Measurements from ENCODE around the gene IGSF9B. TPM values are rescaled to one million over a fixed set of nuclear protein-coding genes. Genes with fewer than 3 reads are reported as not detected.

The IGSF9B gene
- total RNA-seq, 2 donors from 2014 or later: 10.2 to 35.3 TPM

DNA sequence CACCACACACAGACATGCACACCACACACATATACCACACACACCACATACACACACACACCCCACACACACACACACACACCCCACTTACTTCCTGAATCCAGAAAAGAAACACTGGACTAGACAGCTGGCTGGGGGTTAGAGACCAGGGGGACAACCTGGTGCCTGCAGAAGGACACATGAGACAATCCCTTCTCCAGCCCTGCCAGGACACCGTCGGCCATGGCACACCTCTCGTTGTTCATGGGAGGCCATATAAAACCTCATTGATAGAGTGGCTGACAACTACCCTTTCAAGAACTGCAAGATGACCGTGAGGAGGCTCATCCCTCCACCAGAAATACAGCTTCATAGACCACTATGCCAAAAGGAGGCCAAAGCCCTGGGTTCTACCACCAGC, 54.3 kb downstream of the IGSF9B start:
- Histone ChIP-seq H3K27me3 (replicated peaks; ENCODE audit: insufficient read depth) (no peaks in the 10 kb centered on the region), H3K27ac (no peak overlapping the region), H3K4me1 (replicated peaks) (no peaks in the 10 kb centered on the region), H3K36me3 (no peaks in the 10 kb centered on the region), H3K4me3 (no peak overlapping the region), H3K9me3 (no peaks in the 10 kb centered on the region)
- intact Hi-C loops (cut with DNase I): no loop called here
- WGBS: 85% methylated on average over 4 of the region's 4 CpGs
- DNase-seq (ENCODE audit: low spot score): no peak
- TF ChIP-seq POLR2AphosphoS5 (IDR thresholded peaks at IDR 0.05) (no peak), POLR2A (IDR thresholded peaks at IDR 0.05) (no peak)
- TF ChIP-seq, protein P1, sequence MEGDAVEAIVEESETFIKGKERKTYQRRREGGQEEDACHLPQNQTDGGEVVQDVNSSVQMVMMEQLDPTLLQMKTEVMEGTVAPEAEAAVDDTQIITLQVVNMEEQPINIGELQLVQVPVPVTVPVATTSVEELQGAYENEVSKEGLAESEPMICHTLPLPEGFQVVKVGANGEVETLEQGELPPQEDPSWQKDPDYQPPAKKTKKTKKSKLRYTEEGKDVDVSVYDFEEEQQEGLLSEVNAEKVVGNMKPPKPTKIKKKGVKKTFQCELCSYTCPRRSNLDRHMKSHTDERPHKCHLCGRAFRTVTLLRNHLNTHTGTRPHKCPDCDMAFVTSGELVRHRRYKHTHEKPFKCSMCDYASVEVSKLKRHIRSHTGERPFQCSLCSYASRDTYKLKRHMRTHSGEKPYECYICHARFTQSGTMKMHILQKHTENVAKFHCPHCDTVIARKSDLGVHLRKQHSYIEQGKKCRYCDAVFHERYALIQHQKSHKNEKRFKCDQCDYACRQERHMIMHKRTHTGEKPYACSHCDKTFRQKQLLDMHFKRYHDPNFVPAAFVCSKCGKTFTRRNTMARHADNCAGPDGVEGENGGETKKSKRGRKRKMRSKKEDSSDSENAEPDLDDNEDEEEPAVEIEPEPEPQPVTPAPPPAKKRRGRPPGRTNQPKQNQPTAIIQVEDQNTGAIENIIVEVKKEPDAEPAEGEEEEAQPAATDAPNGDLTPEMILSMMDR (IDR thresholded peaks at IDR 0.05): no peak

DNA sequence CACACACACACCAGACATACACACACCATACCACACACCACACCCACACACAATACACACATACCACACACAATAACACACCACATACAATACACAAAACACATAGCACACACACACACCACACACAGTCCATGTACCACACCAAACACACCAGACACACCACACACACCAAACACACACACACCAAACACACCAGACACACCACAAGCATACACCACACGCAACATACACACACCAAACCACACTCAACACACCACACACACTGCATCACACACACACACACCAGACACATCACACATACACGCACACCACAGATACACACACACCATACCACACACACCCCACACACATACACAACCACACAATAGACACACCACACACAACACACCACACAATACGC, 54.8 kb downstream of the IGSF9B start:
- no peak for DNase-seq (ENCODE audit: low spot score)
- Histone ChIP-seq H3K27ac (no peak overlapping the region), H3K4me1 (replicated peaks) (no peaks in the 10 kb centered on the region), H3K4me3 (no peak overlapping the region), H3K27me3 (replicated peaks; ENCODE audit: insufficient read depth) (no peaks in the 10 kb centered on the region), H3K36me3 (no peaks in the 10 kb centered on the region), H3K9me3 (no peaks in the 10 kb centered on the region)
- WGBS: 95% methylated on average over 3 of the region's 3 CpGs
- intact Hi-C loops (cut with DNase I): no loop called here
- TF ChIP-seq, protein P1 (IDR thresholded peaks at IDR 0.05): no peak
- TF ChIP-seq POLR2AphosphoS5 (IDR thresholded peaks at IDR 0.05) (no peak), POLR2A (IDR thresholded peaks at IDR 0.05) (no peak)

DNA sequence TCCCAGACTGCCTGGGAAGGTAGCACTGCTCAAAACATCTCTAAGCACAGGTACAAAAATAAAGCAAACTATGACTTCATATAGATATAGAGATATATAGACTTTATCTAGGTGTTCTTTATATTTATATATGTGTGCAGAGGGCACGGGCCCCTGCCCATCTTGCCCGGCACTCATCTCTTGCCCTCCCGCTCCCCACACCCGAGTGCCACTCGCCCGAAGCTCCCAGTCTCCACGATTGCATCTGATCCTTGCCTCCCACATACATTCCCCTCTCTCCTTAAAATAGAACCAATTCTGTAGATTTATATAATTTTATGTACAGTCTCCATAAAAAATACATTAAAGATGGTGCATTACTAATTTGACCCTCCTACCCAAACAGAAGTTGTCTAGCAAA, 55.5 kb downstream of the IGSF9B start:
- no peak for DNase-seq (ENCODE audit: low spot score)
- Histone ChIP-seq H3K27me3 (replicated peaks; ENCODE audit: insufficient read depth) (no peaks in the 10 kb centered on the region), H3K4me3 (no peak overlapping the region), H3K4me1 (replicated peaks) (no peaks in the 10 kb centered on the region), H3K36me3 (no peaks in the 10 kb centered on the region), H3K9me3 (no peaks in the 10 kb centered on the region), H3K27ac (no peak overlapping the region)
- intact Hi-C loops (cut with DNase I): no loop called here
- TF ChIP-seq POLR2AphosphoS5 (IDR thresholded peaks at IDR 0.05): no peak
- no peak for TF ChIP-seq POLR2A (IDR thresholded peaks at IDR 0.05)
- TF ChIP-seq, protein P1 (IDR thresholded peaks at IDR 0.05): no peak
- WGBS: 79% methylated on average over 7 of the region's 7 CpGs

DNA sequence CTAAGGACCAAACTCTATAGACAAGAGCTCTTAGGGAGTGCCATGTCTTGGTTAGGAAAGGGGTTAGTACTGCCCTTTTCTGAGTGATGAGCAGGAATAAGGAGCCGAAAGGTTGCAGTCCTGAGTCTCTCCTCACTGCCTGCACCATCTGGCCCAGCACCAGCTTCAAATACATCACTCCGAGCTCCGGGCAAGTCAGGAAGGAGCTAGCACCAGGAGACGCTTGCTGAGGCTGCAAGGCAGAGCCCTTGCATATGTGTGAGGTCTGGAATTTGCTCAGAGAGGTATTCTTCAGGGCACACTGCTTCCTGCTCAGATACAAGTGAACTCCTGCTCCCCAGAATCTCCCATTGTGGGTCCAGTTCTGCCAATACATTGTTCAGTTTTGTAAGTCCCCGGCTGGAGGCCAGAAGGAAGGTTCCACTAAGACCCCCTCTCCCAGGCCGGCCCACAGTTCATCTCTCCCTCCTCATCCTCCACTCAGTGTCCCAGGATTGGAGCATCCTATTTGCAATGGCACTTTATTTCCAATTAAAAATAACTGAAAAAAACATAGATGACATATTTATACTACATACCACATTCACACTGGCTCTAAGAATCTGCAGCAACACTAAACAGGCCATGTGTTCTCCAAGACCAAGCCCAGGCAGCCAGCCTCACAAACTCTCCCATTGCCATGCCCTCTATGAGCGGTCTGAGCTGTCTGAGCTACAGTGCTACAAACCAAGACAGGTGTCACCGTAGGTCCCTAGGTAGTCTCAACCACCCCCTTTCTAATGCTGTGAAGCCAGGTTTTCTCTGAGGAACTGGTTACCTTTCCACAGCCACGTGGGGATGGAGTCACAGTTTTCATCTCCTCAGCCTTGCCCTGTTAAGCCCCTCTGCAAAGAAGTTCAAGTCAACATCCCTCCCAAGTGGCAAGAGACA, 56.3 kb downstream of the IGSF9B start:
- H3K36me3 ChIP-seq: no peaks in the 10 kb centered on the region
- no peak overlapping the region for H3K4me3 ChIP-seq
- H3K9me3 ChIP-seq: no peaks in the 10 kb centered on the region
- H3K4me1 ChIP-seq (replicated peaks): no peaks in the 10 kb centered on the region
- intact Hi-C loops (cut with DNase I): no loop called here
- H3K27ac ChIP-seq: no peak overlapping the region
- TF ChIP-seq, protein P1 (IDR thresholded peaks at IDR 0.05): no peak
- TF ChIP-seq POLR2AphosphoS5 (IDR thresholded peaks at IDR 0.05) (no peak), POLR2A (IDR thresholded peaks at IDR 0.05) (no peak)
- no peaks in the 10 kb centered on the region for H3K27me3 ChIP-seq (replicated peaks; ENCODE audit: insufficient read depth)
- WGBS: 89% methylated on average over 9 of the region's 9 CpGs
- no peak for DNase-seq (ENCODE audit: low spot score)

DNA sequence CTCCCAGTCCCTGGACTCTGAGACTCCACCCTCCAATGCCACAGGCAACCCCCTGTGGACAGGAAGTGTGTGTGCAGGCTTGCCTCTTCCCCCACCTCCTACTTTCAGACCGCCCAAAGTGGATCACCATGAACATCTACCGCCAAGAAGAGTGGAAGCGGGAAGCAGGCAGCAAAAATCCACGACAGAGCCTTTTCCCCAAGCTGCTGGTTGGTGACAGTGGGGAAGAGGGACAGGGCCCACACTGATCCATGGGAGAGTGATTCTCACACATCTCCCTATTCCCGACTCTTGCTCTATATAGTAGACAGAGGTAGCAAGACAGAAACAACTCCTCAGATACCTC, 58.0 kb downstream of the IGSF9B start:
- Histone ChIP-seq H3K36me3 (no peaks in the 10 kb centered on the region), H3K9me3 (no peaks in the 10 kb centered on the region), H3K4me1 (replicated peaks) (no peaks in the 10 kb centered on the region), H3K27me3 (replicated peaks; ENCODE audit: insufficient read depth) (no peaks in the 10 kb centered on the region), H3K4me3 (no peak overlapping the region), H3K27ac (no peak overlapping the region)
- DNase-seq (ENCODE audit: low spot score): no peak
- TF ChIP-seq POLR2A (IDR thresholded peaks at IDR 0.05): no peak
- 94% methylated on average over 5 of the region's 5 CpGs for WGBS
- intact Hi-C loops (cut with DNase I): no loop called here

All from prostate gland (tissue), 2 donors.